HCT116 (cell line): ENCODE measurements around the gene PHKB.

Source experiments
- CTCF ChIP-seq, 3 experiments: fragments of 200-600 bp in 1 of 3; sonication (generic) in 1 of 3; IDR thresholded peaks in 2 of 3; conservative IDR thresholded peaks in 1 of 3; 2 replicates each; pipeline ENCODE4 v1.5.1; 2012 to 2017; ENCODE audit warnings: low read depth in 2 of 3, low read length in 2 of 3, antibody characterized with exemption in 1 of 3, borderline replicate concordance in 1 of 3, control low read depth in 1 of 3, mild to moderate bottlenecking in 1 of 3, mixed read lengths in 1 of 3, mixed run types in 1 of 3, moderate library complexity in 1 of 3; ENCODE audit not compliant: insufficient read depth in 1 of 3
- EZH2 ChIP-seq: fragments of 200-600 bp; sonication (generic); IDR thresholded peaks from 2 replicates; pipeline ENCODE4 v1.6.1; 2017; ENCODE audit warnings: antibody characterized with exemption, mixed run types
- EZH2phosphoT487 ChIP-seq: fragments of 200-600 bp; IDR thresholded peaks from 2 replicates; pipeline ENCODE4 v1.6.1; 2018; ENCODE audit warnings: antibody characterized with exemption, borderline replicate concordance
- FOSL1 ChIP-seq: IDR thresholded peaks from 2 replicates; pipeline ENCODE4 v1.6.1; 2012; ENCODE audit warnings: low read depth
- MAX ChIP-seq: IDR thresholded peaks from 2 replicates; pipeline ENCODE4 v1.6.1; 2012
- POLR2A ChIP-seq: IDR thresholded peaks from 2 replicates; pipeline ENCODE4 v1.7.0; 2011; ENCODE audit warnings: borderline replicate concordance; ENCODE audit not compliant: insufficient read depth, insufficient read length; ENCODE audit errors: extremely low read depth
- POLR2AphosphoS5 ChIP-seq: IDR thresholded peaks from 2 replicates; pipeline ENCODE4 v1.6.1; 2011; ENCODE audit warnings: mild to moderate bottlenecking, low read depth, low read length, moderate library complexity
- ZNF274 ChIP-seq: fragments of 200-500 bp; sonication (Bioruptor generic); IDR thresholded peaks from 2 replicates; pipeline ENCODE4 v1.6.1; 2014; ENCODE audit warnings: mild to moderate bottlenecking, low read depth, low read length, inconsistent platforms

- no peak for TF ChIP-seq EZH2phosphoT487
- no peak for TF ChIP-seq CTCF (IDR thresholded peaks at IDR 0.05 in 2 of 3, conservative IDR thresholded peaks at IDR 0.05 in 1 of 3; ENCODE audit: borderline replicate concordance in 1 of 3, insufficient read depth in 1 of 3, low read depth in 2 of 3, low read length in 2 of 3)
- no peak for TF ChIP-seq POLR2A
- TF ChIP-seq EZH2 = no peak
- no peak for TF ChIP-seq FOSL1
- TF ChIP-seq ZNF274 = no peak
- no peak for TF ChIP-seq POLR2AphosphoS5
- TF ChIP-seq MAX = no peak
These were observed 268.6 kb downstream of the PHKB start for GRCh38 chr16:47729701-47730100.
